ENCODE data around the gene MAGEA2.
"Not testable (repeated sequence)": the region's sequence is repeated elsewhere in the genome, so short reads cannot be mapped to it uniquely, and the experiment has no call there.

MAGEA2 gene

DNA sequence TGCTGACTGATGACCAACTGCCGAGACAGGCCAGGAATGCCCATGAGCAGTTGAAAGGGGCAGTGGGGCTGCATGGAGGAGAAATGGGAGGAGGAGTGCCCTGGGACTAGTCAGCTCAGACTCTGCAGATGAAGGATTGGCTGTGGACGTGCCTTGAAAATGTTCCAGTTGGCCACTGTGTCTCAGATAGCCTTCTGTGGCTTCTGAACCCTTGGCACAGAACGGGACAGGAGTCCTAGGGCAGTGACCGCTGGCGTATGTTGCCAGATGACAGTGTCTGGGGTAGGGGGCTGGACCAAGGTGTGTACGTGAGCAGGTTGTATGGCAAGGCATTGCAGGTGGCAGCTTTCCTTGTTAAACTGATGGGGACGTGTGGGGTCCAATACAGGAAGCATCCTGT is 47.1 kb downstream of the MAGEA2 start:
- not testable (repeated sequence) for DNase-seq

DNA sequence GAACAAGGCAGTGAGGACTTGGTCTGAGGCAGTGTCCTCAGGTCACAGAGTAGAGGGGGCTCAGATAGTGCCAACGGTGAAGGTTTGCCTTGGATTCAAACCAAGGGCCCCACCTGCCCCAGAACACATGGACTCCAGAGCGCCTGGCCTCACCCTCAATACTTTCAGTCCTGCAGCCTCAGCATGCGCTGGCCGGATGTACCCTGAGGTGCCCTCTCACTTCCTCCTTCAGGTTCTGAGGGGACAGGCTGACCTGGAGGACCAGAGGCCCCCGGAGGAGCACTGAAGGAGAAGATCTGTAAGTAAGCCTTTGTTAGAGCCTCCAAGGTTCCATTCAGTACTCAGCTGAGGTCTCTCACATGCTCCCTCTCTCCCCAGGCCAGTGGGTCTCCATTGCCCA is 53.3 kb downstream of the MAGEA2 start:
- not testable (repeated sequence) for DNase-seq
